H1 (cell line): ENCODE data around the gene GLRB. TPM values are rescaled to one million over a fixed set of nuclear protein-coding genes. Genes with fewer than 3 reads are reported as not detected.

Source experiments
- CTCF ChIA-PET: fragments of 300-600 bp; sonication (Branson Sonifier 250); formaldehyde crosslinking; loops from one replicate; lab custom pipeline; 2021; ENCODE audit not compliant: partially characterized antibody; lab: Charles Lee
- POLR2A ChIA-PET: fragments of 300-600 bp; sonication (Branson Sonifier 250); formaldehyde crosslinking; loops from one replicate; lab custom pipeline; 2021; ENCODE audit warnings: inconsistent platforms; ENCODE audit not compliant: partially characterized antibody; lab: Charles Lee
- DNase-seq, 2 experiments: peaks; one replicate each; pipeline versions ENCODE4 v3.0.0 to v3.0.0-alpha.2; 2010 to 2022; ENCODE audit warnings: low spot score in 2 of 2, low read depth in 1 of 2, mixed read lengths in 1 of 2
- FAIRE-seq: peaks from 2 replicates; lab custom pipeline; 2011; peaks lifted over from hg19 to GRCh38; lab: Jason Lieb, UNC
- H2AFZ ChIP-seq: 2 replicates; pipeline ENCODE4 v1.8.1; 2012; ENCODE audit warnings: low read length, inconsistent platforms
- H2AK5ac ChIP-seq: 2 replicates; pipeline ENCODE4 v1.6.1; 2013; ENCODE audit warnings: low read depth, low read length
- H2BK120ac ChIP-seq: replicated peaks from 2 replicates; pipeline ENCODE3; 2013; ENCODE audit warnings: low read depth, low read length, inconsistent platforms
- H2BK12ac ChIP-seq: 2 replicates; pipeline ENCODE4 v1.6.1; 2013; ENCODE audit warnings: low read depth, low read length
- H2BK15ac ChIP-seq: 2 replicates; pipeline ENCODE4 v1.6.1; 2013; ENCODE audit warnings: low read length
- H2BK20ac ChIP-seq: 2 replicates; pipeline ENCODE4 v1.6.1; 2013; ENCODE audit warnings: low read length
- H2BK5ac ChIP-seq: 2 replicates; pipeline ENCODE4 v1.6.1; 2013; ENCODE audit warnings: low read depth, low read length
- H3K14ac ChIP-seq: 2 replicates; pipeline ENCODE4 v1.6.1; 2013; ENCODE audit warnings: inconsistent platforms; ENCODE audit not compliant: insufficient read length
- H3K18ac ChIP-seq: 2 replicates; pipeline ENCODE4 v1.6.1; 2013; ENCODE audit warnings: low read length; ENCODE audit errors: extremely low read depth
- H3K23ac ChIP-seq: 2 replicates; pipeline ENCODE4 v1.6.1; 2013; ENCODE audit warnings: inconsistent platforms; ENCODE audit not compliant: insufficient read length
- H3K23me2 ChIP-seq: 2 replicates; pipeline ENCODE4 v1.6.1; 2013; ENCODE audit warnings: low read depth, low read length
- H3K27ac ChIP-seq: 2 replicates; pipeline ENCODE4 v1.6.1; 2011; ENCODE audit warnings: low read depth, low read length, inconsistent platforms
- H3K27me3 ChIP-seq, 4 experiments: replicated peaks in 1 of 4; 1 replicate in 1 of 4; 2 replicates in 3 of 4; pipeline versions ENCODE4 v1.6.1 to v1.8.1; 2011 to 2013; ENCODE audit warnings: low read length in 3 of 4, mild to moderate bottlenecking in 3 of 4, inconsistent platforms in 2 of 4, mixed read lengths in 2 of 4, moderate library complexity in 1 of 4; ENCODE audit not compliant: control insufficient read depth in 3 of 4, insufficient read depth in 3 of 4; ENCODE audit errors: extremely low read depth in 1 of 4
- H3K36me3 ChIP-seq, 4 experiments: 2 replicates each; pipeline versions ENCODE4 v1.6.1 to v1.8.1; 2011 to 2013; ENCODE audit warnings: mild to moderate bottlenecking in 4 of 4, low read length in 3 of 4, moderate library complexity in 2 of 4, control low read depth in 1 of 4, inconsistent platforms in 1 of 4; ENCODE audit not compliant: insufficient read depth in 4 of 4, control insufficient read depth in 2 of 4
- H3K4ac ChIP-seq: replicated peaks from 2 replicates; pipeline ENCODE3; 2013; ENCODE audit warnings: low read length, low read depth, mixed read lengths, inconsistent platforms; ENCODE audit not compliant: insufficient read length
- H3K4me1 ChIP-seq, 4 experiments: replicated peaks in 1 of 4; 1 replicate in 1 of 4; 2 replicates in 3 of 4; pipeline versions ENCODE4 v1.6.1 to v1.8.1; 2011 to 2013; ENCODE audit warnings: low read length in 3 of 4, inconsistent platforms in 2 of 4, mixed read lengths in 1 of 4; ENCODE audit not compliant: insufficient read depth in 4 of 4, control insufficient read depth in 3 of 4
- H3K4me2 ChIP-seq, 2 experiments: 2 replicates each; pipeline versions ENCODE4 v1.6.1 to v1.8.1; 2011 to 2013; ENCODE audit warnings: low read depth in 2 of 2, low read length in 2 of 2, control low read depth in 1 of 2, inconsistent platforms in 1 of 2, mild to moderate bottlenecking in 1 of 2; ENCODE audit not compliant: insufficient read depth in 1 of 2
- H3K4me3 ChIP-seq, 4 experiments: fragments of 200-600, 300-600 bp in 1 of 4; sonication (generic), shearing (Covaris generic), sonication (Bioruptor Twin) in 1 of 4; 2 replicates each; pipeline versions ENCODE4 v1.5.1 to v1.8.1; 2011 to 2016; ENCODE audit warnings: low read length in 4 of 4, low read depth in 3 of 4, control low read depth in 2 of 4, inconsistent platforms in 2 of 4, mild to moderate bottlenecking in 2 of 4, mixed read lengths in 1 of 4, moderate library complexity in 1 of 4; ENCODE audit not compliant: insufficient read depth in 2 of 4; ENCODE audit errors: extremely low read depth in 1 of 4
- H3K56ac ChIP-seq: replicated peaks from 2 replicates; pipeline ENCODE3; 2013; ENCODE audit warnings: low read depth, mild to moderate bottlenecking, mixed read lengths, low read length, inconsistent platforms; ENCODE audit not compliant: insufficient read length
- H3K79me1 ChIP-seq: 2 replicates; pipeline ENCODE4 v1.6.1; 2013; ENCODE audit warnings: low read depth, low read length, control low read depth
- H3K79me2 ChIP-seq, 2 experiments: 2 replicates each; pipeline versions ENCODE4 v1.6.1 to v1.8.1; 2012 to 2013; ENCODE audit warnings: low read length in 2 of 2, mild to moderate bottlenecking in 2 of 2, inconsistent platforms in 1 of 2; ENCODE audit not compliant: insufficient read depth in 2 of 2, control insufficient read depth in 1 of 2
- H3K9ac ChIP-seq, 4 experiments: replicated peaks in 1 of 4; 1 replicate in 1 of 4; 2 replicates in 3 of 4; pipeline versions ENCODE4 v1.6.1 to v1.8.1; 2011 to 2013; ENCODE audit warnings: low read depth in 3 of 4, low read length in 3 of 4, control low read depth in 2 of 4, mild to moderate bottlenecking in 2 of 4, moderate library complexity in 2 of 4, inconsistent platforms in 1 of 4; ENCODE audit errors: extremely low read depth in 1 of 4
- H3K9me3 ChIP-seq, 2 experiments: 2 replicates each; pipeline versions ENCODE4 v1.6.1 to v1.8.1; 2012 to 2013; ENCODE audit warnings: mild to moderate bottlenecking in 2 of 2, moderate library complexity in 2 of 2, control low read depth in 1 of 2, inconsistent platforms in 1 of 2, low read depth in 1 of 2, low read length in 1 of 2, mixed read lengths in 1 of 2; ENCODE audit not compliant: insufficient read depth in 2 of 2
- H4K20me1 ChIP-seq, 2 experiments: replicated peaks in 1 of 2; 2 replicates each; pipeline versions ENCODE3 to v1.8.1; 2011 to 2013; ENCODE audit warnings: inconsistent platforms in 2 of 2, low read length in 2 of 2, mild to moderate bottlenecking in 1 of 2; ENCODE audit not compliant: insufficient read depth in 2 of 2, control insufficient read depth in 1 of 2
- H4K5ac ChIP-seq: 2 replicates; pipeline ENCODE4 v1.6.1; 2013; ENCODE audit warnings: low read length, low read depth, mixed read lengths, inconsistent platforms; ENCODE audit not compliant: insufficient read length
- H4K8ac ChIP-seq: 2 replicates; pipeline ENCODE4 v1.8.0; 2013; ENCODE audit warnings: mild to moderate bottlenecking, moderate library complexity, low read length, inconsistent platforms; ENCODE audit not compliant: insufficient read depth; ENCODE audit errors: extremely low read depth
- H4K91ac ChIP-seq: replicated peaks from 2 replicates; pipeline ENCODE3; 2013; ENCODE audit warnings: low read length, mixed read lengths, inconsistent platforms; ENCODE audit not compliant: insufficient read length
- BACH1 ChIP-seq: IDR thresholded peaks from 2 replicates; pipeline ENCODE4 v1.6.1; 2012; ENCODE audit warnings: low read length, improper control_type of control experiment
- BCL11A ChIP-seq, 2 experiments: IDR thresholded peaks; one replicate each; pipeline ENCODE4 v1.6.1; 2011; ENCODE audit warnings: low read depth in 2 of 2, low read length in 2 of 2, mild to moderate bottlenecking in 2 of 2
- BRCA1 ChIP-seq: IDR thresholded peaks from 2 replicates; pipeline ENCODE4 v1.6.1; 2012; ENCODE audit warnings: low read depth, low read length, improper control_type of control experiment
- FOSL1 ChIP-seq: IDR thresholded peaks from 2 replicates; pipeline ENCODE4 v1.6.1; 2011; ENCODE audit warnings: mild to moderate bottlenecking, low read depth, low read length, moderate library complexity; ENCODE audit not compliant: insufficient read depth
- GTF2F1 ChIP-seq: IDR thresholded peaks from 2 replicates; pipeline ENCODE4 v1.6.1; 2012; ENCODE audit warnings: low read depth, low read length, improper control_type of control experiment, borderline replicate concordance
- WGBS, 2 experiments: shearing (Covaris generic) in 1 of 2; methylation state at CpG; one replicate each; pipeline versions ENCODE4 v1.1.6 to v1.1.7; 2013 to 2015; ENCODE audit warnings: low lambda C conversion rate in 2 of 2, mixed read lengths in 2 of 2, inconsistent platforms in 1 of 2, low coverage in 1 of 2, missing lambda C conversion rate in 1 of 2; ENCODE audit not compliant: insufficient replicate concordance in 2 of 2, insufficient coverage in 1 of 2, insufficient read length in 1 of 2; ENCODE audit errors: extremely low coverage in 1 of 2, missing lambda C conversion rate in 1 of 2; 5-methylcytosine and 5-hydroxymethylcytosine counted together
- polyA plus RNA-seq, 7 experiments: library from polyadenylated mRNA; depleted of rRNA in 3 of 7; stranded (reverse) in 5 of 7; unstranded in 2 of 7; fragments of >200 nt in 5 of 7; fragments of 200-250 nt in 2 of 7; gene quantifications; 1 replicate in 5 of 7; 2 replicates in 1 of 7; 4 replicates in 1 of 7; pipeline versions ENCODE4 v1.2.1 to v1.2.3, GENCODE V29; 2011 to 2013; ENCODE audit warnings: missing spikeins in 2 of 7, mixed read lengths in 2 of 7
- total RNA-seq: library from RNA; stranded (reverse); fragmentation: NEBNext Ultra II Directional; extraction: Animal tissue kit (Norgen Biotek cat#: 25700); gene quantifications from 2 replicates; pipeline ENCODE4 v1.2.1, GENCODE V29; 2021
- TF ChIP-seq, protein P1 (sequence below), 3 experiments: IDR thresholded peaks; 1 replicate in 2 of 3; 2 replicates in 1 of 3; pipeline versions ENCODE4 v1.5.1 to v1.6.1; 2011; ENCODE audit warnings: low read length in 3 of 3, mild to moderate bottlenecking in 3 of 3, inconsistent platforms in 2 of 3, low read depth in 1 of 3, moderate library complexity in 1 of 3; ENCODE audit not compliant: insufficient read depth in 1 of 3; ENCODE audit errors: control extremely low read depth in 1 of 3
- TF ChIP-seq, protein P2 (sequence below): IDR thresholded peaks from 2 replicates; pipeline ENCODE4 v1.6.1; 2011; ENCODE audit warnings: low read length, improper control_type of control experiment
- TF ChIP-seq, protein P3 (sequence below): IDR thresholded peaks from 2 replicates; pipeline ENCODE4 v1.6.1; 2012; ENCODE audit warnings: low read length, inconsistent platforms

Gene GLRB
- total and polyA plus RNA-seq, 2 of the 8 experiments (the other 6 are each of a cell fraction or from before 2014, with no cell fraction given), result 0.33 to 1.1 TPM

DNA sequence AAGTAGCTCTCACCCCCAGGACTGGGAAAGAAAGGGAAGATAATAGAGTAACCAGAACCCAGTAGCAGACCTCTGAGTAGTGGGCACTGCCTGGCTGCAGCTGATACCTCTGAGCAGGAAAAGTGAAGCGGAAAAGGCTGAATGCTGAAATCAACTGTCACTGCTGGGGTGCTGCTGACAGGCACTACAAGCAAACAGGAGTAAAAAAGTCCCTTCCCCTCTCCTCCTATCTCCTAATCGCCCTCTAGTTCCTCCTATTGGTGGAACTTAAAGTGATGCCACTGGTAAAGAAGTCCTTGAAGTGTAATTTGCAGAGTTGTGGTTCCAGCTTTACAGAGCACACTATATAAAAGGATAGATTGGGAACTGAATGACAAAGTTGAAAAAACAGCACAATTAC lies 32.8 kb upstream of the GLRB start:
- H4K20me1 ChIP-seq, result no peaks in the 10 kb centered on the region
- POLR2A ChIA-PET, result no interaction called here
- no peak overlapping the region for H3K27ac ChIP-seq
- no peak overlapping the region for H4K5ac ChIP-seq
- no peak overlapping the region for H3K14ac ChIP-seq
- no peaks in the 10 kb centered on the region for H3K79me2 ChIP-seq
- H2BK120ac ChIP-seq, result no peak overlapping the region
- 37% methylated on average over 2 of the region's 2 CpGs; no CpG with 5 or more reads in 1 of the 2 experiments for WGBS, 2 experiments
- CTCF ChIA-PET, result interaction anchor here (0.6 to 1.9 kb wide), 10 partner anchors 9 to 875 kb away, joined by 3 to 7 read pairs (median 3); no protein-coding TSS in a partner anchor
- H3K23ac ChIP-seq, result no peak overlapping the region
- no peak overlapping the region for H3K9ac ChIP-seq
- H3K36me3 ChIP-seq, result no peaks in the 10 kb centered on the region
- H2BK5ac ChIP-seq, result no peak overlapping the region
- H3K56ac ChIP-seq, result no peak overlapping the region
- H4K8ac ChIP-seq, result no peak overlapping the region
- no peak overlapping the region for H3K4me2 ChIP-seq
- no peak overlapping the region for H2BK20ac ChIP-seq
- no peak overlapping the region for H2BK12ac ChIP-seq
- peak overlapping the region; percentile 86; the same call in 1 of the 2 replicates for H2AFZ ChIP-seq
- FAIRE-seq, result peak; percentile 32
- no peaks in the 10 kb centered on the region for H3K4me1 ChIP-seq
- H3K9me3 ChIP-seq, result no peaks in the 10 kb centered on the region
- H2BK15ac ChIP-seq, result no peak overlapping the region
- no peak overlapping the region for H3K4me3 ChIP-seq
- H3K79me1 ChIP-seq, result no peaks in the 10 kb centered on the region
- H3K18ac ChIP-seq, result no peak overlapping the region
- no peak overlapping the region for H4K91ac ChIP-seq
- peak in 1 of 2 experiments; percentile 47 for DNase-seq
- H3K23me2 ChIP-seq, result no peaks in the 10 kb centered on the region
- H3K27me3 ChIP-seq, result no peaks in the 10 kb centered on the region
- H2AK5ac ChIP-seq, result no peak overlapping the region
- H3K4ac ChIP-seq, result no peak overlapping the region
- TF ChIP-seq GTF2F1, result no peak
- TF ChIP-seq, protein P1, sequence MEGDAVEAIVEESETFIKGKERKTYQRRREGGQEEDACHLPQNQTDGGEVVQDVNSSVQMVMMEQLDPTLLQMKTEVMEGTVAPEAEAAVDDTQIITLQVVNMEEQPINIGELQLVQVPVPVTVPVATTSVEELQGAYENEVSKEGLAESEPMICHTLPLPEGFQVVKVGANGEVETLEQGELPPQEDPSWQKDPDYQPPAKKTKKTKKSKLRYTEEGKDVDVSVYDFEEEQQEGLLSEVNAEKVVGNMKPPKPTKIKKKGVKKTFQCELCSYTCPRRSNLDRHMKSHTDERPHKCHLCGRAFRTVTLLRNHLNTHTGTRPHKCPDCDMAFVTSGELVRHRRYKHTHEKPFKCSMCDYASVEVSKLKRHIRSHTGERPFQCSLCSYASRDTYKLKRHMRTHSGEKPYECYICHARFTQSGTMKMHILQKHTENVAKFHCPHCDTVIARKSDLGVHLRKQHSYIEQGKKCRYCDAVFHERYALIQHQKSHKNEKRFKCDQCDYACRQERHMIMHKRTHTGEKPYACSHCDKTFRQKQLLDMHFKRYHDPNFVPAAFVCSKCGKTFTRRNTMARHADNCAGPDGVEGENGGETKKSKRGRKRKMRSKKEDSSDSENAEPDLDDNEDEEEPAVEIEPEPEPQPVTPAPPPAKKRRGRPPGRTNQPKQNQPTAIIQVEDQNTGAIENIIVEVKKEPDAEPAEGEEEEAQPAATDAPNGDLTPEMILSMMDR (IDR thresholded peaks at IDR 0.05; ENCODE audit: control extremely low read depth in 1 of 3, insufficient read depth in 1 of 3, low read depth in 1 of 3, low read length in 3 of 3), result peak in 2 of 3 experiments; percentile 31 to 47; a peak in 2 of 4 replicates
- no peak for TF ChIP-seq BRCA1
- TF ChIP-seq, protein P2, sequence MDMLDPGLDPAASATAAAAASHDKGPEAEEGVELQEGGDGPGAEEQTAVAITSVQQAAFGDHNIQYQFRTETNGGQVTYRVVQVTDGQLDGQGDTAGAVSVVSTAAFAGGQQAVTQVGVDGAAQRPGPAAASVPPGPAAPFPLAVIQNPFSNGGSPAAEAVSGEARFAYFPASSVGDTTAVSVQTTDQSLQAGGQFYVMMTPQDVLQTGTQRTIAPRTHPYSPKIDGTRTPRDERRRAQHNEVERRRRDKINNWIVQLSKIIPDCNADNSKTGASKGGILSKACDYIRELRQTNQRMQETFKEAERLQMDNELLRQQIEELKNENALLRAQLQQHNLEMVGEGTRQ, result no peak
- TF ChIP-seq, protein P3, sequence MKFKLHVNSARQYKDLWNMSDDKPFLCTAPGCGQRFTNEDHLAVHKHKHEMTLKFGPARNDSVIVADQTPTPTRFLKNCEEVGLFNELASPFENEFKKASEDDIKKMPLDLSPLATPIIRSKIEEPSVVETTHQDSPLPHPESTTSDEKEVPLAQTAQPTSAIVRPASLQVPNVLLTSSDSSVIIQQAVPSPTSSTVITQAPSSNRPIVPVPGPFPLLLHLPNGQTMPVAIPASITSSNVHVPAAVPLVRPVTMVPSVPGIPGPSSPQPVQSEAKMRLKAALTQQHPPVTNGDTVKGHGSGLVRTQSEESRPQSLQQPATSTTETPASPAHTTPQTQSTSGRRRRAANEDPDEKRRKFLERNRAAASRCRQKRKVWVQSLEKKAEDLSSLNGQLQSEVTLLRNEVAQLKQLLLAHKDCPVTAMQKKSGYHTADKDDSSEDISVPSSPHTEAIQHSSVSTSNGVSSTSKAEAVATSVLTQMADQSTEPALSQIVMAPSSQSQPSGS, result no peak
- no peak for TF ChIP-seq FOSL1
- no peak for TF ChIP-seq BACH1
- TF ChIP-seq BCL11A (IDR thresholded peaks at IDR 0.05; ENCODE audit: low read depth in 2 of 2, low read length in 2 of 2), result no peak
